HEK293 (cell line): ENCODE measurements around the gene LPP.

Experiments used
- CTCF ChIA-PET: fragments of 350-600 bp; formaldehyde crosslinking; extraction: SDS; loops from one replicate; lab custom pipeline; 2021; ENCODE audit warnings: antibody characterized with exemption; lab: Yijun Ruan, JAX
- POLR2A ChIA-PET: fragments of 300-600 bp; formaldehyde crosslinking; extraction: SDS; loops from one replicate; lab custom pipeline; 2020; ENCODE audit warnings: antibody characterized with exemption, inconsistent platforms; lab: Yijun Ruan, JAX
- H3K27ac ChIP-seq: fragments of 200-500 bp; sonication (Bioruptor generic); 2 replicates; pipeline ENCODE4 v1.5.1; 2014; ENCODE audit warnings: low read depth, low read length, control low read depth, inconsistent platforms; ENCODE audit errors: extremely low read depth
- H3K36me3 ChIP-seq, 2 experiments: fragments of 200-500 bp in 1 of 2; sonication (Bioruptor generic) in 1 of 2; 1 replicate in 1 of 2; 2 replicates in 1 of 2; pipeline ENCODE4 v1.5.1; 2014 to 2017; ENCODE audit warnings: inconsistent platforms in 2 of 2, low read length in 2 of 2; ENCODE audit not compliant: control insufficient read depth in 2 of 2, insufficient read depth in 1 of 2
- H3K4me1 ChIP-seq: fragments of 200-500 bp; sonication (Bioruptor generic); 2 replicates; pipeline ENCODE4 v1.5.1; 2014; ENCODE audit warnings: mild to moderate bottlenecking, low read length, inconsistent platforms; ENCODE audit not compliant: control insufficient read depth, insufficient read depth
- H3K4me3 ChIP-seq: 2 replicates; pipeline ENCODE4 v1.5.1; 2011; ENCODE audit warnings: low read depth, mild to moderate bottlenecking, control low read depth, low read length, moderate library complexity
- H3K9me3 ChIP-seq: fragments of 200-500 bp; sonication (Bioruptor generic); 2 replicates; pipeline ENCODE4 v1.5.1; 2014; ENCODE audit warnings: low read depth, low read length, inconsistent platforms; ENCODE audit not compliant: control insufficient read depth, insufficient read depth
- KLF1 ChIP-seq: fragments of 450-650 bp; formaldehyde crosslinking; IDR thresholded peaks from 2 replicates; pipeline ENCODE4 v1.5.1; 2016; ENCODE audit warnings: missing biosample characterization, missing genetic modification characterization
- MEIS1 ChIP-seq: sonication (generic); formaldehyde crosslinking; IDR thresholded peaks from 2 replicates; pipeline ENCODE4 v1.8.1; 2022; ENCODE audit warnings: missing genetic modification reagents, mild to moderate bottlenecking, borderline replicate concordance
- RBAK ChIP-seq: fragments of 450-650 bp; formaldehyde crosslinking; IDR thresholded peaks from 2 replicates; pipeline ENCODE4 v1.5.1; 2016; ENCODE audit warnings: missing biosample characterization, missing genetic modification characterization
- SP3 ChIP-seq: fragments of 450-650 bp; formaldehyde crosslinking; IDR thresholded peaks from 2 replicates; pipeline ENCODE4 v1.5.1; 2016; ENCODE audit warnings: missing biosample characterization, missing genetic modification characterization
- TCF7L2 ChIP-seq: IDR thresholded peaks from 2 replicates; pipeline ENCODE4 v1.6.1; 2011; ENCODE audit warnings: low read depth, mild to moderate bottlenecking, inconsistent platforms, low read length, moderate library complexity, borderline replicate concordance
- ZBTB1 ChIP-seq: fragments of 450-650 bp; formaldehyde crosslinking; IDR thresholded peaks from 2 replicates; pipeline ENCODE4 v1.5.1; 2016; ENCODE audit warnings: missing biosample characterization, missing genetic modification characterization
- ZBTB20 ChIP-seq: fragments of 450-650 bp; formaldehyde crosslinking; IDR thresholded peaks from 2 replicates; pipeline ENCODE4 v1.5.1; 2016; ENCODE audit warnings: missing biosample characterization, missing genetic modification characterization
- ZNF114 ChIP-seq: fragments of 450-650 bp; formaldehyde crosslinking; IDR thresholded peaks from 2 replicates; pipeline ENCODE4 v1.5.0; 2017; ENCODE audit warnings: missing biosample characterization, missing genetic modification characterization
- ZNF169 ChIP-seq: fragments of 450-650 bp; formaldehyde crosslinking; IDR thresholded peaks from 2 replicates; pipeline ENCODE4 v1.5.1; 2016; ENCODE audit warnings: missing biosample characterization, missing genetic modification characterization
- ZNF174 ChIP-seq: fragments of 450-650 bp; formaldehyde crosslinking; IDR thresholded peaks from 2 replicates; pipeline ENCODE4 v1.5.0; 2017; ENCODE audit warnings: missing biosample characterization, mild to moderate bottlenecking, missing genetic modification characterization
- ZNF248 ChIP-seq: fragments of 450-650 bp; formaldehyde crosslinking; IDR thresholded peaks from 2 replicates; pipeline ENCODE4 v1.5.1; 2017; ENCODE audit warnings: missing biosample characterization, missing genetic modification characterization
- ZNF266 ChIP-seq: fragments of 450-650 bp; formaldehyde crosslinking; IDR thresholded peaks from 2 replicates; pipeline ENCODE4 v1.5.1; 2016; ENCODE audit warnings: missing biosample characterization, missing genetic modification characterization, low read depth
- ZNF311 ChIP-seq: fragments of 450-650 bp; formaldehyde crosslinking; IDR thresholded peaks from 2 replicates; pipeline ENCODE4 v1.5.1; 2017; ENCODE audit warnings: missing biosample characterization, missing genetic modification characterization, borderline replicate concordance
- ZNF335 ChIP-seq: fragments of 450-650 bp; formaldehyde crosslinking; conservative IDR thresholded peaks from 2 replicates; pipeline ENCODE4 v1.5.1; 2016; ENCODE audit warnings: missing biosample characterization, missing genetic modification characterization
- ZNF354C ChIP-seq: fragments of 450-650 bp; formaldehyde crosslinking; IDR thresholded peaks from 2 replicates; pipeline ENCODE4 v1.5.1; 2016; ENCODE audit warnings: missing biosample characterization, missing genetic modification characterization, low read depth, borderline replicate concordance
- ZNF426 ChIP-seq: fragments of 450-650 bp; formaldehyde crosslinking; IDR thresholded peaks from 2 replicates; pipeline ENCODE4 v1.5.1; 2017; ENCODE audit warnings: missing biosample characterization, missing genetic modification characterization, mild to moderate bottlenecking, inconsistent platforms, moderate library complexity
- ZNF571 ChIP-seq: fragments of 450-650 bp; formaldehyde crosslinking; IDR thresholded peaks from 2 replicates; pipeline ENCODE4 v1.5.0; 2017; ENCODE audit warnings: missing biosample characterization, missing genetic modification characterization
- ZNF623 ChIP-seq: fragments of 450-650 bp; formaldehyde crosslinking; IDR thresholded peaks from 2 replicates; pipeline ENCODE4 v1.5.1; 2016; ENCODE audit warnings: missing biosample characterization, missing genetic modification characterization
- ZNF776 ChIP-seq: fragments of 450-650 bp; formaldehyde crosslinking; IDR thresholded peaks from 2 replicates; pipeline ENCODE4 v1.5.0; 2017; ENCODE audit warnings: missing biosample characterization, missing genetic modification characterization, borderline replicate concordance
- ZNF843 ChIP-seq: fragments of 450-650 bp; formaldehyde crosslinking; IDR thresholded peaks from 2 replicates; pipeline ENCODE4 v1.5.1; 2016; ENCODE audit warnings: missing biosample characterization, missing genetic modification characterization
- TF ChIP-seq, protein P1 (sequence below): fragments of 450-650 bp; formaldehyde crosslinking; IDR thresholded peaks from 2 replicates; pipeline ENCODE4 v1.5.1; 2016; ENCODE audit warnings: missing biosample characterization, missing genetic modification characterization, low read depth
- TF ChIP-seq, protein P2 (sequence below): fragments of 450-650 bp; formaldehyde crosslinking; IDR thresholded peaks from 2 replicates; pipeline ENCODE4 v1.5.1; 2017; ENCODE audit warnings: missing biosample characterization, missing genetic modification characterization
- TF ChIP-seq, protein P3 (sequence below): fragments of 450-650 bp; formaldehyde crosslinking; IDR thresholded peaks from 2 replicates; pipeline ENCODE4 v1.5.1; 2017; ENCODE audit warnings: missing biosample characterization, missing genetic modification characterization

Gene LPP

GRCh38 chr3:188539631-188540194, 385.8 kb downstream of the LPP start (continued):
- no peak for TF ChIP-seq ZNF114
- no peak for TF ChIP-seq ZBTB1 (tag by site-specific recombination)
- TF ChIP-seq KLF1 (tag by site-specific recombination), result no peak
- no peak for TF ChIP-seq ZNF169 (tag by site-specific recombination)

DNA sequence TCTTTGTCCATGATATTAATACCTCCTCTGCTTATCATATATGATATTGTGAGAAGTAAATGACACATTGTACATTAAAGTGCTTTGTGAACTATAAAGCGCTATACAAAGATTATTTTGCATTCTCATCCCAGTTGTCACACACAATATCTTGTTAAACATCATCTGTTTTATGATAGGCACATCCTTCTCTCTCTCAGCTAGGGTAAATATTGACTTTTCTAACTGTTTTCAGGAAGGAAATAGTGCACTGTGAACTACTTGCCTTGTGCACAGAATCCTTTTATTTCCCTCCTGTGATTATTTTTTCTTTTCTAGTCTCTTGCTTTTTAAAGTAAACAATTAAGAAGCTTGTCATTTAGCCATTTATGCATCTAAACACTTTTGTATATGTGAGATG, 388.2 kb downstream of the LPP start:
- ChIA-PET POLR2A (no interaction called here), CTCF (no interaction called here)
- Histone ChIP-seq H3K27ac (no peak overlapping the region), H3K4me1 (no peaks in the 10 kb centered on the region), H3K4me3 (no peak overlapping the region), H3K36me3 (no peaks in the 10 kb centered on the region), H3K9me3 (no peaks in the 10 kb centered on the region)
- TF ChIP-seq ZNF248 (tag by site-specific recombination) (no peak), TCF7L2 (no peak), ZNF174 (tag by site-specific recombination) (no peak), ZNF843 (no peak), ZNF354C (no peak), ZNF335 (tag by site-specific recombination) (no peak), ZNF571 (no peak), ZNF169 (tag by site-specific recombination) (no peak), ZNF623 (tag by site-specific recombination) (no peak)
- TF ChIP-seq, protein P1, sequence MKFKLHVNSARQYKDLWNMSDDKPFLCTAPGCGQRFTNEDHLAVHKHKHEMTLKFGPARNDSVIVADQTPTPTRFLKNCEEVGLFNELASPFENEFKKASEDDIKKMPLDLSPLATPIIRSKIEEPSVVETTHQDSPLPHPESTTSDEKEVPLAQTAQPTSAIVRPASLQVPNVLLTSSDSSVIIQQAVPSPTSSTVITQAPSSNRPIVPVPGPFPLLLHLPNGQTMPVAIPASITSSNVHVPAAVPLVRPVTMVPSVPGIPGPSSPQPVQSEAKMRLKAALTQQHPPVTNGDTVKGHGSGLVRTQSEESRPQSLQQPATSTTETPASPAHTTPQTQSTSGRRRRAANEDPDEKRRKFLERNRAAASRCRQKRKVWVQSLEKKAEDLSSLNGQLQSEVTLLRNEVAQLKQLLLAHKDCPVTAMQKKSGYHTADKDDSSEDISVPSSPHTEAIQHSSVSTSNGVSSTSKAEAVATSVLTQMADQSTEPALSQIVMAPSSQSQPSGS, result no peak

DNA sequence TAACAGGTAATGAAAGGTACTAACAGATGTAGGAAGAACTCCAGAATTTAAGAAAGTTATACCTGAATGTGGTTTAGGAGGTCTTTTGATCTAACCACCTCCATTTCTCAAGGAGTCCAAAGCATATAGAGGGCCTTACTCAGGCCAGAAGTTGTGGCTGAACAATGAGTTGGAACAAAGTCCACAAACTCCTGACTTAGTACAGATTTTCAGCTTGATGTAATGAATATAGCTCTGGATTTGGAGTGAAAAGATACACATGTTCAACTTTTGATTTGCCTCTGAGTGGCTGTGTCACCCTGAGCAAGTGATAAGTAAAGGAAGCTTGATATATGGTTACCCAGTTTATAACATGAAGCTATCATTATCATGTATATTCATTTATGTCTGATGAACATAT, 390.1 kb downstream of the LPP start:
- H3K4me1 ChIP-seq, result no peaks in the 10 kb centered on the region
- H3K4me3 ChIP-seq, result no peak overlapping the region
- no peaks in the 10 kb centered on the region for H3K9me3 ChIP-seq
- POLR2A ChIA-PET, result no interaction called here
- no peaks in the 10 kb centered on the region for H3K36me3 ChIP-seq
- H3K27ac ChIP-seq, result no peak overlapping the region
- CTCF ChIA-PET, result interaction anchor here (0.6 kb wide), 1 partner anchor 12 kb away, joined by 3 read pairs; no protein-coding TSS in a partner anchor
- TF ChIP-seq ZNF311 (no peak), RBAK (no peak), ZBTB20 (no peak), ZNF248 (tag by site-specific recombination) (no peak), ZNF426 (no peak), MEIS1 (no peak), SP3 (no peak), ZNF776 (tag by site-specific recombination) (no peak), ZNF266 (no peak)
- TF ChIP-seq, protein P2, sequence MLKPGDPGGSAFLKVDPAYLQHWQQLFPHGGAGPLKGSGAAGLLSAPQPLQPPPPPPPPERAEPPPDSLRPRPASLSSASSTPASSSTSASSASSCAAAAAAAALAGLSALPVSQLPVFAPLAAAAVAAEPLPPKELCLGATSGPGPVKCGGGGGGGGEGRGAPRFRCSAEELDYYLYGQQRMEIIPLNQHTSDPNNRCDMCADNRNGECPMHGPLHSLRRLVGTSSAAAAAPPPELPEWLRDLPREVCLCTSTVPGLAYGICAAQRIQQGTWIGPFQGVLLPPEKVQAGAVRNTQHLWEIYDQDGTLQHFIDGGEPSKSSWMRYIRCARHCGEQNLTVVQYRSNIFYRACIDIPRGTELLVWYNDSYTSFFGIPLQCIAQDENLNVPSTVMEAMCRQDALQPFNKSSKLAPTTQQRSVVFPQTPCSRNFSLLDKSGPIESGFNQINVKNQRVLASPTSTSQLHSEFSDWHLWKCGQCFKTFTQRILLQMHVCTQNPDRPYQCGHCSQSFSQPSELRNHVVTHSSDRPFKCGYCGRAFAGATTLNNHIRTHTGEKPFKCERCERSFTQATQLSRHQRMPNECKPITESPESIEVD, result no peak
- TF ChIP-seq, protein P3, sequence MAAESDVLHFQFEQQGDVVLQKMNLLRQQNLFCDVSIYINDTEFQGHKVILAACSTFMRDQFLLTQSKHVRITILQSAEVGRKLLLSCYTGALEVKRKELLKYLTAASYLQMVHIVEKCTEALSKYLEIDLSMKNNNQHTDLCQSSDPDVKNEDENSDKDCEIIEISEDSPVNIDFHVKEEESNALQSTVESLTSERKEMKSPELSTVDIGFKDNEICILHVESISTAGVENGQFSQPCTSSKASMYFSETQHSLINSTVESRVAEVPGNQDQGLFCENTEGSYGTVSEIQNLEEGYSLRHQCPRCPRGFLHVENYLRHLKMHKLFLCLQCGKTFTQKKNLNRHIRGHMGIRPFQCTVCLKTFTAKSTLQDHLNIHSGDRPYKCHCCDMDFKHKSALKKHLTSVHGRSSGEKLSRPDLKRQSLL, result no peak
